ENCODE results near the gene SMYD3. TPM values are rescaled to one million over a fixed set of nuclear protein-coding genes. Genes with fewer than 3 reads are reported as not detected.

SMYD3 gene
- polyA plus RNA-seq, 12 donors, result 7.7 to 11.6 (median 9.9) TPM; not detected in 2

- no peak for DNase-seq
Observed at GRCh38 chr1:246418565-246419312, 88.3 kb downstream of the SMYD3 start.

- no peak for DNase-seq
Observed at GRCh38 chr1:246417813-246418564, 89.1 kb downstream of the SMYD3 start.

- no peak for DNase-seq
Observed at GRCh38 chr1:246417152-246417812, 89.8 kb downstream of the SMYD3 start.

GRCh38 chr1:246416261-246416660 lies 90.8 kb downstream of the SMYD3 start:
- DNase-seq, result no peak

GRCh38 chr1:246415028-246415427 lies 92.1 kb downstream of the SMYD3 start:
- no peak for DNase-seq

- no peak for DNase-seq
Observed at GRCh38 chr1:246413430-246413829, 93.6 kb downstream of the SMYD3 start.

- DNase-seq, result peak; percentile 44
Observed at GRCh38 chr1:246404078-246404477, 103.0 kb downstream of the SMYD3 start.

- no peak for DNase-seq
Observed at GRCh38 chr1:246398126-246398813, 108.8 kb downstream of the SMYD3 start.

GRCh38 chr1:246397046-246397445 lies 110.0 kb downstream of the SMYD3 start:
- DNase-seq, result no peak

GRCh38 chr1:246396322-246396721 lies 110.8 kb downstream of the SMYD3 start:
- no peak for DNase-seq

GRCh38 chr1:246394121-246394520 lies 113.0 kb downstream of the SMYD3 start:
- DNase-seq, result no peak

- DNase-seq, result no peak
Observed at GRCh38 chr1:246390855-246391254, 116.2 kb downstream of the SMYD3 start.

- DNase-seq, result no peak
Observed at GRCh38 chr1:246384616-246385015, 122.5 kb downstream of the SMYD3 start.

- DNase-seq, result no peak
Observed at GRCh38 chr1:246383791-246384190, 123.3 kb downstream of the SMYD3 start.

GRCh38 chr1:246383239-246383589 lies 123.9 kb downstream of the SMYD3 start:
- no peak for DNase-seq

- no peak for DNase-seq
Observed at GRCh38 chr1:246382589-246383238, 124.4 kb downstream of the SMYD3 start.

- no peak for DNase-seq
Observed at GRCh38 chr1:246381452-246381851, 125.6 kb downstream of the SMYD3 start.

- no peak for DNase-seq
Observed at GRCh38 chr1:246377625-246378153, 129.4 kb downstream of the SMYD3 start.

GRCh38 chr1:246373828-246374569 lies 133.1 kb downstream of the SMYD3 start:
- DNase-seq, result no peak

- DNase-seq, result peak; percentile 14
Observed at GRCh38 chr1:246372559-246372958, 134.5 kb downstream of the SMYD3 start.

- DNase-seq, result no peak
Observed at GRCh38 chr1:246367041-246367440, 140.0 kb downstream of the SMYD3 start.
